Measurements from ENCODE around the gene SUSD4.

Gene SUSD4

DNA sequence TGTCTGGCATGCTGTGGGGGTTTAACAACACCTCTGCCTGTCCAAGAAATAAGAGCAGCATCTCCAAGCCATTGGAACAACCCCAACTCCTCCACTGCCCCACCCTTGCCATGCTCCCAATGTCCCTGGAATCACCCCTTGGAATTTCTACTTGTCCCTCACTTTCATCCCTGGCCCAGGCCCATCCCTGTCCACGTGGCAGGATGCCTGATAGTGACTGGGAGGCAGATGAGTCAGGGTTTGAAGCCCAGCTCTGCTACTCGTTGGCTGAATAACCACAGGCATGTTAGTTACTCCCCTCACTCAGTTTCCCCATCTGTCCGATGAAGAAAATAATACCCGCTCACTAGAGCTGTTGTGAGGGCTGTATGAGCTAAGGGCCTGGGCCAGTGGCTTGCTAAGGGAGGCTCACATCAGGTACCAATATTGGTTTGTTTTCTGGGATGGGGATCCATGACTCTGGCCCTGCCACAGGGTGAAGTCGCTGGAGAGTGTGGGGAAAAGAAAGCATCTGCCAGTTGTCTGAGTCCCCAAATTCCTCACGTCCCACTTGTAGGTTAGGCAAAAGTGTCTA, 121.5 kb downstream of the SUSD4 start:
- Mint-ChIP-seq H3K27ac (no peak overlapping the region), H3K4me3 (no peak overlapping the region), H3K27me3 (ENCODE audit: low read depth) (peaks cover 14% of the 10 kb centered on the region), H3K36me3 (ENCODE audit: low read depth) (no peaks in the 10 kb centered on the region), H3K4me1 (no peaks in the 10 kb centered on the region), H3K9me3 (peaks cover 17% of the 10 kb centered on the region)
- TF ChIP-seq, protein P1, sequence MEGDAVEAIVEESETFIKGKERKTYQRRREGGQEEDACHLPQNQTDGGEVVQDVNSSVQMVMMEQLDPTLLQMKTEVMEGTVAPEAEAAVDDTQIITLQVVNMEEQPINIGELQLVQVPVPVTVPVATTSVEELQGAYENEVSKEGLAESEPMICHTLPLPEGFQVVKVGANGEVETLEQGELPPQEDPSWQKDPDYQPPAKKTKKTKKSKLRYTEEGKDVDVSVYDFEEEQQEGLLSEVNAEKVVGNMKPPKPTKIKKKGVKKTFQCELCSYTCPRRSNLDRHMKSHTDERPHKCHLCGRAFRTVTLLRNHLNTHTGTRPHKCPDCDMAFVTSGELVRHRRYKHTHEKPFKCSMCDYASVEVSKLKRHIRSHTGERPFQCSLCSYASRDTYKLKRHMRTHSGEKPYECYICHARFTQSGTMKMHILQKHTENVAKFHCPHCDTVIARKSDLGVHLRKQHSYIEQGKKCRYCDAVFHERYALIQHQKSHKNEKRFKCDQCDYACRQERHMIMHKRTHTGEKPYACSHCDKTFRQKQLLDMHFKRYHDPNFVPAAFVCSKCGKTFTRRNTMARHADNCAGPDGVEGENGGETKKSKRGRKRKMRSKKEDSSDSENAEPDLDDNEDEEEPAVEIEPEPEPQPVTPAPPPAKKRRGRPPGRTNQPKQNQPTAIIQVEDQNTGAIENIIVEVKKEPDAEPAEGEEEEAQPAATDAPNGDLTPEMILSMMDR (IDR thresholded peaks at IDR 0.05; ENCODE audit: unreplicated experiment in 3 of 3): no peak

DNA sequence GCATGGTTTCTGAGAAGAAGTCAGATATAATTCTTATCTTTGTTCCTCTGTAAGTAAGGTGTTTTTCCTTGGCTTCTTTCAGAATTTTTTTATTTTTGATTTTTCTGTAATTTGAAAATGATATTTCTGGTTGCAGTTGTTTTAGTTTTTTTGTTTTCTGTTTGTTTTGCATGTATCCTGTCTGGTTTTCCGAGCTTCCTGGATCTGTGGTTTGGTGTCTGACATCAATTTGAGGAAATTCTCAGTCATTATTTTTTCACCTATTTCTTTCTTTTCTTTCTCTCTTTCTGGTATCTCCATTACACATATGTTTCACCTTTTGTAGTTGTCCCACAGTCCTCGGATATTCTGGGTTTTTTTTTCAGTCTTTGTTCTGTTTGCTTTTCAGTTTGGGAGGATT, 123.9 kb downstream of the SUSD4 start:
- peaks cover 26% of the 10 kb centered on the region for H3K9me3 Mint-ChIP-seq
- H3K4me3 Mint-ChIP-seq: no peak overlapping the region
- peaks cover 3% of the 10 kb centered on the region for H3K27me3 Mint-ChIP-seq (ENCODE audit: low read depth)
- H3K4me1 Mint-ChIP-seq: no peaks in the 10 kb centered on the region
- no peaks in the 10 kb centered on the region for H3K36me3 Mint-ChIP-seq (ENCODE audit: low read depth)
- TF ChIP-seq, protein P1 (IDR thresholded peaks at IDR 0.05; ENCODE audit: unreplicated experiment in 3 of 3): no peak
- no peak overlapping the region for H3K27ac Mint-ChIP-seq

DNA sequence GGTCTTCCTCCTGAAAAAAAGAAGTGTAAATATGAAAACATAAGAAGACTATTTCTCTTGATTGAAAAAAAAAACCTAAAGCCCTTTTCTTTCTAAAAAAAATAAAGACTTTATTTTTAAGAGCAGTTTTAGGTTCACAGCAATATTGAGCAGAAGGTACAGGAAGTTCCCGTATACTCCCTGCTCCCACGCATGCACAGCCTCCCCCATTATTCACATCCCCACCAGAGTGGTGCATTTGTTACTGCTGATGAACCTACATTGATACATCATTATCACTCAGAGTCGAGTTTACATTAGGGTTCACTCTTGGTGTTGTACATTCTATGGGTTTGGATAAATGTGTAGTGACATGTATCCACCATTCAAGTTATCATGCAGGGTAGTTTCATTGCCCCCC, 128.9 kb downstream of the SUSD4 start:
- H3K4me3 Mint-ChIP-seq: no peak overlapping the region
- no peaks in the 10 kb centered on the region for H3K4me1 Mint-ChIP-seq
- H3K9me3 Mint-ChIP-seq: peaks cover 19% of the 10 kb centered on the region
- H3K27me3 Mint-ChIP-seq (ENCODE audit: low read depth): peaks cover 5% of the 10 kb centered on the region
- no peaks in the 10 kb centered on the region for H3K36me3 Mint-ChIP-seq (ENCODE audit: low read depth)
- H3K27ac Mint-ChIP-seq: no peak overlapping the region
- TF ChIP-seq, protein P1 (IDR thresholded peaks at IDR 0.05; ENCODE audit: unreplicated experiment in 3 of 3): no peak

DNA sequence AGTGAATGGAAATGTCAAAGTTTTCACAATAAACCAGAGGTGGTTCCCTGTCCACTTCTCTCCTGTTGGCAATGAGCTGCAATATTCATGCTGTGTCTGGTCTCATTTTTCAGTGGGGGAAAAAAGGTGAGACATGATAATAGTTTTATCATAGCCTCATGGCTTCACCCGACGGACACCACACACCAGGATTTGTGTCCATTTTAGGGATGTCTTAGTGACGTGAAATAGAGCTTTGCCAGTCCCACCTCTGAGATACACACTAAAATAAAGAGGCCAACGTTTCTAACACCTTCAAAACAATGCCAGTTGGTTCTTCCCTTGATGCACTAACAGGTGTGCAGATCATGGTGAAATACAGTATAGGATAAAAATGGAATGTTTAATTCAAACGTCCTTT, 129.4 kb downstream of the SUSD4 start:
- Mint-ChIP-seq H3K27me3 (ENCODE audit: low read depth) (peaks cover 5% of the 10 kb centered on the region), H3K27ac (no peak overlapping the region), H3K9me3 (peaks cover 19% of the 10 kb centered on the region), H3K4me1 (no peaks in the 10 kb centered on the region), H3K36me3 (ENCODE audit: low read depth) (no peaks in the 10 kb centered on the region), H3K4me3 (no peak overlapping the region)
- TF ChIP-seq, protein P1 (IDR thresholded peaks at IDR 0.05; ENCODE audit: unreplicated experiment in 3 of 3): no peak

DNA sequence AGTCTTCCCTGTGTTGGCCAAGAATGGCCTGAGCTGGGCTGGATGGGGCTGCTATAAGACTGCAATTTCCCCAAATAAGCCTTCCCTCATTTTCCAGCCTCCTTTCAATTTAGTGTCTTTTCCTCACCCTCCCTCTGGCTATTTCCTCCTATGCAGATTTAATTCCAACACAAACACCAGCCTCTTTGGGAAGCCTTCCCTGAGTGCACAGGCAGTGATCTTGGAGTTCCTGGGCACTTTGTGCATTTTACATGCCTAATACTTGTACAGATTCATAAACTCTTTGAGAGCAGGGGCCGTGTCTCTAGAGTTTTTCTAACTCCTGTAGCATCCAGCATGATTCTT, 129.8 kb downstream of the SUSD4 start:
- no peaks in the 10 kb centered on the region for H3K4me1 Mint-ChIP-seq
- no peak overlapping the region for H3K4me3 Mint-ChIP-seq
- no peaks in the 10 kb centered on the region for H3K36me3 Mint-ChIP-seq (ENCODE audit: low read depth)
- TF ChIP-seq, protein P1 (IDR thresholded peaks at IDR 0.05; ENCODE audit: unreplicated experiment in 3 of 3): no peak
- peaks cover 5% of the 10 kb centered on the region for H3K27me3 Mint-ChIP-seq (ENCODE audit: low read depth)
- H3K27ac Mint-ChIP-seq: no peak overlapping the region
- peaks cover 19% of the 10 kb centered on the region for H3K9me3 Mint-ChIP-seq

DNA sequence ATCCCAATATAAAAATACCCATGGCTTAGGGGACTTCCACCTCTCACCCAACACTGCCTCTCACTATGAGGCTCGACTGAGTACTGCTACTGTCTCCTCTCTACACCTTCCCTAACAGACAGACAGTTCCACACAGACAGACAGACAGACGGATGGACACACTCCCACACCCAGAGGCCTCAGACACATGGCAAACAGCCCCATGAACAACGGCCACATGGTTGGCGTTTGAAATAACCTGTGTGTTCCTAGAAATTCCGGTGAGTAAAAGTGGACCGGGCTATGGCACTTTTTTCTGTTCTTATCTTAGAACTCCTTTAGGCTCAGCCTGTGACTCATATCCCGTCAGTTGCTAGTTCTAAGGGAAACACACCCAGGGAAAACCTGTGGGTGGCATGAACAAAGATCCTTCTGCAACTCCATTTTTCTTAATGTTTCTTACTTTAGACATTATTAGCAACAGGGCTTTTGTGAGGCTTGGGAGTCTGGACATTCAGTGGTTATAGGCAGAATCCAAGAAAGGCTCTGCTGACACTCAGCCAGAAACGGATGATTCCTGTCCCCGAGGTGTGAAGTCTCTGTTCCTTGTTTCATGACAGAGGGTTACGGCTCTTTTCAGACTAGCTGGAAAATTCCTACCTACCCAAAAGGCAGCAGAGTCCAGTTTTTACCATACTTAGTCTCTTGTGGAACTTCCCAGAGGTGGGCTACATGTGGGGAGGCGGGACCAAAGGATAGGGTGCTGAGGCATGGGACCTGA, 130.4 kb downstream of the SUSD4 start:
- no peak overlapping the region for H3K27ac Mint-ChIP-seq
- no peaks in the 10 kb centered on the region for H3K36me3 Mint-ChIP-seq (ENCODE audit: low read depth)
- TF ChIP-seq, protein P1 (IDR thresholded peaks at IDR 0.05; ENCODE audit: unreplicated experiment in 3 of 3): no peak
- H3K27me3 Mint-ChIP-seq (ENCODE audit: low read depth): peaks cover 7% of the 10 kb centered on the region
- no peak overlapping the region for H3K4me3 Mint-ChIP-seq
- H3K4me1 Mint-ChIP-seq: no peaks in the 10 kb centered on the region
- H3K9me3 Mint-ChIP-seq: peaks cover 16% of the 10 kb centered on the region
